ENCODE data around the gene RAB10. TPM values are rescaled to one million over a fixed set of nuclear protein-coding genes. Genes with fewer than 3 reads are reported as not detected.

RAB10 gene
- total RNA-seq, 1 experiment from 2014 or later, result 167 TPM

- no peaks in the 10 kb centered on the region for H3K79me2 ChIP-seq (ENCODE audit: insufficient read depth, low read length)
- RAD21 ChIA-PET (ENCODE audit: low non-redundant PET in 1 of 2, low total read pairs in 2 of 2, uncharacterized antibody in 2 of 2, unreplicated experiment in 2 of 2), result no interaction called here
- CTCF ChIA-PET, result no interaction called here
- no peaks in the 10 kb centered on the region for H3K27me3 ChIP-seq (ENCODE audit: insufficient read depth, low read length)
- intact Hi-C loops (cut with micrococcal nuclease), result no loop called here
- POLR2A ChIA-PET, result no interaction called here
- no peaks in the 10 kb centered on the region for H3K9me3 ChIP-seq (ENCODE audit: control insufficient read depth in 1 of 2, insufficient read depth in 1 of 2, low read depth in 1 of 2, low read length in 2 of 2)
- H3K27ac ChIP-seq (ENCODE audit: low read depth, low read length), result no peak overlapping the region
- no TSS peak for BruUV-seq (replicated peaks)
- no peak for ATAC-seq
- peaks cover 0 to 9% of the 10 kb centered on the region in 2 experiments; a peak in 1 of 4 replicates for H3K4me1 ChIP-seq (ENCODE audit: control insufficient read depth in 1 of 2, insufficient read depth in 2 of 2, low read length in 2 of 2)
- H3K4me3 ChIP-seq (replicated peaks in 1 of 2; ENCODE audit: low read depth in 1 of 2, low read length in 2 of 2), result no peak overlapping the region
- no peak for TF ChIP-seq ZNF274 (IDR thresholded peaks at IDR 0.05; ENCODE audit: low read depth, low read length)
- TF ChIP-seq ZBTB33 (IDR thresholded peaks at IDR 0.05; ENCODE audit: extremely low read depth, insufficient replicate concordance, low read length), result no peak
- TF ChIP-seq EZH2 (IDR thresholded peaks at IDR 0.05), result no peak
- TF ChIP-seq POLR2AphosphoS5 (IDR thresholded peaks at IDR 0.05; ENCODE audit: low read depth, low read length), result no peak
- TF ChIP-seq RAD21 (IDR thresholded peaks at IDR 0.05; ENCODE audit: low read depth), result no peak
- no peak for TF ChIP-seq SIN3A (IDR thresholded peaks at IDR 0.05; ENCODE audit: low read depth)
- TF ChIP-seq, protein P1, sequence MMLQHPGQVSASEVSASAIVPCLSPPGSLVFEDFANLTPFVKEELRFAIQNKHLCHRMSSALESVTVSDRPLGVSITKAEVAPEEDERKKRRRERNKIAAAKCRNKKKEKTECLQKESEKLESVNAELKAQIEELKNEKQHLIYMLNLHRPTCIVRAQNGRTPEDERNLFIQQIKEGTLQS (IDR thresholded peaks at IDR 0.05), result no peak
- TF ChIP-seq MAX (IDR thresholded peaks at IDR 0.05), result no peak
- no peak for TF ChIP-seq FOSL1 (IDR thresholded peaks at IDR 0.05; ENCODE audit: low read depth)
- no peak for DNase-seq (ENCODE audit: low read depth, low spot score)
- no peak overlapping the region for H3K9ac ChIP-seq (ENCODE audit: low read length)
- no peaks in the 10 kb centered on the region for H4K20me1 ChIP-seq (ENCODE audit: insufficient read depth)
- H3K9me2 ChIP-seq (ENCODE audit: insufficient read depth), result no peaks in the 10 kb centered on the region
- H2AFZ ChIP-seq (ENCODE audit: low read depth, low read length, poor library complexity, severe bottlenecking), result no peak overlapping the region
- no peak overlapping the region for H3K4me2 ChIP-seq (ENCODE audit: low read length)
- H3K36me3 ChIP-seq (ENCODE audit: control insufficient read depth in 1 of 2, insufficient read depth in 2 of 2, low read length in 2 of 2), result no peaks in the 10 kb centered on the region
These were observed 148.6 kb downstream of the RAB10 start for GRCh38 chr2:26182441-26182840.

All from HCT116 (cell line).